GM18519 (cell line): ENCODE results near the gene NONO.
A peak's percentile ranks its signal among the peaks of the same experiment; 100 is the strongest.
"Not testable (repeated sequence)": the region's sequence is repeated elsewhere in the genome, so short reads cannot be mapped to it uniquely, and the experiment has no call there.

ENCODE experiments used
- ATAC-seq: cut with Tn5 transposase; IDR thresholded peaks from one replicate; pipeline ENCODE4 v1.9.1; 2021; ENCODE audit warnings: mild to moderate bottlenecking, moderate library complexity; ENCODE audit not compliant: unreplicated experiment, low FRiP score

The NONO gene, protein sequence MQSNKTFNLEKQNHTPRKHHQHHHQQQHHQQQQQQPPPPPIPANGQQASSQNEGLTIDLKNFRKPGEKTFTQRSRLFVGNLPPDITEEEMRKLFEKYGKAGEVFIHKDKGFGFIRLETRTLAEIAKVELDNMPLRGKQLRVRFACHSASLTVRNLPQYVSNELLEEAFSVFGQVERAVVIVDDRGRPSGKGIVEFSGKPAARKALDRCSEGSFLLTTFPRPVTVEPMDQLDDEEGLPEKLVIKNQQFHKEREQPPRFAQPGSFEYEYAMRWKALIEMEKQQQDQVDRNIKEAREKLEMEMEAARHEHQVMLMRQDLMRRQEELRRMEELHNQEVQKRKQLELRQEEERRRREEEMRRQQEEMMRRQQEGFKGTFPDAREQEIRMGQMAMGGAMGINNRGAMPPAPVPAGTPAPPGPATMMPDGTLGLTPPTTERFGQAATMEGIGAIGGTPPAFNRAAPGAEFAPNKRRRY

DNA sequence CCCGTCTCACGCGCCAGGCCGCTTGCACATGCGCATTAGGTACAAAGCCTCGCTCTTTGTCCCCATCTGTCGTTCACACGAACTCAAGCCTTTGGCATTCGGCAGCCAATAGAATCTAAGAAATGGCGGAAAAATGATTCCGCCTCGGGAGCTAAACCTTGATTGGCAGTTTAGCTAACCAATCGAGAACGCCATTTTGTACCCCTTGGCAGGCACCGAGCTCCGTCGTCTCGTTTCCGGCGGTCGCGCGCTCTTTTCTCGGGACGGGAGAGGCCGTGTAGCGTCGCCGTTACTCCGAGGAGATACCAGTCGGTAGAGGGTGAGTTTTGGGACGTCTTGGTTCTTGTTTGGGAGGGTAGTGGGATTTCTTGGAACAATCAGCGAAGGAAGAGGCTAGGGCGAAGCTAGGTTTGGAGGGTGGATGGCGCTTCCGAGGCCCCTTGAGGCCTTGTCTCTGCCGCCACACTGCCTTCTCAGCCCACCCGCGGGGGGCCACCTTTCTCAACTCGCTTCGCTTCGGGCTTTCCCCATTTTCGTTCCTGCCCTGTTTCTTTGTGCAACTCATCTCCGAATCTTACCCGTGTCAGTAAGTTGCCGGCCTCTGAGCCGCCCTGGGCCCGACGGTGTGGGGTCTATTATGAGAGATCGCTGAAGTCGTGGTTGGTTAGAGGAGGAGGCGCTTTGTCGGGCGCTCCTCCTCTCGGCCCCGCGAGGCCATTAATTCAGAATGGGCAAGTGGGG, at the start of gene NONO:
Gene NONO, plus strand, starts transcription at position 233 of the 741 bp plus-strand sequence. CDS start 7,003 bp downstream, outside the sequence.
- ATAC-seq, result peak; percentile 77

DNA sequence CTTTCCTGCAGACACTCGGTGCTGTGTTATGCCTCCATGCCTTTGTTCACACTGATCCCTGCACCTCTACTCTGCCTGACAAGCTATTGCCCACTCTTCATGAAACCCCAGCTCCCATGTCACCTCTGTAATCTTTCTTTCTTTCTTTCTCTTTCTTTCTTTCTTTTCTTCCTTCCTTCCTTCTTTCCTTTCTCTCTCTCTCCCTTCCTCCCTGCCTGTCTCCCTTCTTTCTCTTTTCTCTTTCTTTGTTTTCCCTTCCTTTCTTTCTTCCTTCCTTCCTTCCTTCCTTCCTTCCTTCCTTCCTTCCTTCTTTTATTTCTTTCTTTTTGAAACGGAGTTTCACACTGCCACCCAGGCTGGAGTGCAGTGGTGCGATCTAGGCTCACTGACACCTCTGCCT, 48.0 kb upstream of the NONO start:
- ATAC-seq, result no peak

DNA sequence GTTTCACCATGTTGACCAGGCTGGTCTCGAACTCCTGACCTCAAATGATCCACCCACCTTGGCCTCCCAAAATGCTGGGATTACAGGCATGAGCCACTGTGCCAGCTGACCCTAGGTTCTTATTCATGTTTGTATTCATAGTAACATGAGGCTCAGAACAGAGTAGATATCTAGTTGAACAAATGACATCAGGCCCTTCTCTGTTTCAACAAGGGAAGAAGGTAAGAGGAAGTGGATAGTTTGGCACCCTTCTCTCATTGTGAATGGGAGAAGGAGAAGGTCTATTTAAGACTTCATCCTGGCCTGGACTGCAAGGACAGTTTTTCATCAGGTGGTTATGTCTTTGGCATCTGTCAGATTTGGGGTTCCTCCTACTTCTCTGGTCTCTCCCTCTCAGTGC, 46.6 kb upstream of the NONO start:
- ATAC-seq, result no peak

DNA sequence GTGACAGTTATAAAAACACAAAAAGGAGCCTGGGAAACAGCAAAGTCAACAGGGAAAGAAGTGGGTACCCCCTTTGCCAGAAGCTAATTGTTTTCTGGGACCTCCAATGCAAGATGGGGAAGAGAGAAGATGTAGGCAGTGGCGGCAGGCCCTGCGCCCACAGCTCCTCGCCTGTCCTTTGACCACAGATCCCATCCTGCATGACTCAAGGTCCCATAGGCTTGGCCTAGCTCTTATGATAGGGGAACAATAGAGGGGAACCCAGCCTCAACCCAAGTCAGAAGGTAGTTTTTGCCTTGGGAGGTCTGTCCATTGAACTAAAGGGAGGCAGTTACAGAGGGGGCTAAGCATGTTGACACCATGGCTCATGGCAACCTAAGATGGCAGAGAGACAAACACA, 43.7 kb upstream of the NONO start:
- no peak for ATAC-seq

DNA sequence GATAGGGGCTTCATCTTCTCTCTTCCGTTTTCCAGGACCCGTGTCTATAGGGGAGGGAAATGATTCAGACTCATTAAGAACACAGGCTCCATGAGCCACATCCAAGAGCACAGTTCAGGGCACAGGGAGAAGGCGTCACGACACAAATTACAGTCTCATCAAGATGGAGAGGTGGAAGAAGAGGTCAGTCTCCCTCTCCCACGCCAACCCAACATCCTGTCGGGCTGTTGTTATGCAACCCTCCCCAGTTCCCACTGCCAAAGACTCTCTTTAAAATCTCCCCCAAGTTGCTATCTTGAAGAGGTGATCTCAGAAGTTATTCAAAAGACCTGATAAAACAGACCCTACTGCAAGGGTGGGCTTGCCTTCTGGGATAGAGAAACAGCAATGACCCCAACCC, 42.1 kb upstream of the NONO start:
- no peak for ATAC-seq

DNA sequence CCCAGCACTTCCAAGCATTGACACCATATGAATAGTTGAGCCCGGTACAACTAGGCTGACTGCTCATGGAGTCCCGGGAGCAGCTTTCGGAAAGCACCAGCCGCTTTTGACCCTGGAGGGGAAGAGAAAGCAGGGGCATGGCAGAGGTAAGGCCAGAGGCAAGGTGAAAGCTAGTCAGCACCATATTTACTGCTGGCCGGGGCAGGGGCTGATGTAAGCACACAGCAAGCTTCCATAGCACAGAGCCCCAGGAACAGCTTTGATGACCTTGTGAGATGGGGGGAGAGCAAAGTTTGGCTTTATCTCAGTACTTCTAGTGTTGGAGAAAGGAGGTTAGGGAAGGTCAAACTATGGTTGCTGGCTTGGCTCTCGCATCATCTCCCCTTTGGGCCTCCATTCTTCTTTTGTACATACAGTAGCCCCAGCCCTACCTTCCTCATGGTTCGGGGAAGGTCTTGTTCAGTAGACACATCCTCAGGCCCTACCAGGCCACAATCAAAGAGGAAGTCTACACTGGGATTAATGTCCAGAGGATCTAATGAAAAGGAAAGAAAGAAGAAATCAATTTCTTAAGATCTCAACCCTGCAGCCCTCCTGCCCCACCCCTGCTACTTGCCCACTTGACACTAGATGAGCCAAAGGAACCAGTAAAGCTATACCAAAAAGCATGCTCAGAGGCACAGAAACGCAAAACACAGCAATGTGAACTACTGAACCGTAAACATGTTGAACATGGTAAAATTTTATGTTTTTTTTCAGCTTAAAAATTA, 38.9 kb upstream of the NONO start:
- no peak for ATAC-seq

DNA sequence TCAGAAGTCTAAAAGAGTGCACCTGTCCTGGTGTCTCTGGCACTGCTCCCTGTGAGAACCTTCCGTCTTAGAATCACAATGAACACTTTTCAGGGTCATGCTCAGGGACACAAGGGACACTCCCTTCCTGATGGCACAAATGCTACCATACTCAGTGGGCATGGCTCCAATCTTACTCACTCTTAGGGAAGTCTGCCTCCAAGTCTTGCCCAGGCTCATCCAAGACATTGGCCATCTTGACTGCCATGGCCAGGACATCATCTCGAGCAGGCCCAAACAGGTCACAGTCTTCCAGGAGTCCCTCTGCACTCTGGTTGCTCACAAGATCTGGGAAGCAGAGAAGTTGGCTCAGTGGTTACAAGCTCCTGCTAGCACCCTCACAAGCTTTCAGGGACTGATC, 38.3 kb upstream of the NONO start:
- ATAC-seq, result no peak

DNA sequence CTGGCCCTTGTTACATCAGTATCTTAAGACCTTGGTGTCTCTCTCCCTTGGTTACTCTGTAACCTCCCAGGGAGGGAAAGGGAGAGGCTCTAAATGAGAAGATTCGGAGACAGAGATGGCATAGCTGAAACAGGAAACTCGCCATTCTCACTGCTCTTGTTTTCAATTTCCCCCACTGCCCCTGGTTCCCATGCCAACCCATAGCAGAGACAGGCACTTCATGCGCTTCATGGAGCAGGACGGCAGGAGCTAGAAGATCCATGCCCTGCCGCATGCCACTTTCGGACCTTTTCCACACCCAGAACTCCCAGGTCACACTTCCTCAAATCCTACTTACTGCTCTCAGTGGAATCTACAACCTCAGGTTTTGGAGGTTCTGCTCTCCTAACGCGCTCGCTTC, 32.6 kb upstream of the NONO start:
- no peak for ATAC-seq

DNA sequence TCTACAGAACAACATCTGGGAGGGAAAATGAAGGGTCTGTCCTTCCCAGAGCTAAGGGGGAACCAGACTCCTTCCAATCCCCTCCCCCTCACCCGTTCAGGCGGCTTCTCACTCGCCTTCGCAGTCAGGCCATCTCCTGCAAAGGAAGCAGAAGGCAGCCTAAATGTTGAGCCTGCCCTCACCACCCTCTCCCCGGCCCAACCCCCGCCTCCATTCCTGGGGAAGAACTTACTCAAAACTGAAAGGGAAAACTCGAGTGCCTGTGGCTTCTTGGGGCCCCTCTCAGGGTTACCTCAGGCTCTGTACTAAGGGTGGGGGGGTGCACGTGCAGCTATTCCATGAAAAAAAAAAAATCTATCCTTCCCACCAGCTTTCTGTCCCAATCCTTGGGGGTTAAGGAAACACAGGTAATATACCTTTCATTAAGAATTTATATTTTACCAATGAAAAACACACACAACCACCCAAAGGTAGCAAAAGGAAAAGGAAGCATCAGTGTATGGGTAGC, 31.9 kb upstream of the NONO start:
- no peak for ATAC-seq

DNA sequence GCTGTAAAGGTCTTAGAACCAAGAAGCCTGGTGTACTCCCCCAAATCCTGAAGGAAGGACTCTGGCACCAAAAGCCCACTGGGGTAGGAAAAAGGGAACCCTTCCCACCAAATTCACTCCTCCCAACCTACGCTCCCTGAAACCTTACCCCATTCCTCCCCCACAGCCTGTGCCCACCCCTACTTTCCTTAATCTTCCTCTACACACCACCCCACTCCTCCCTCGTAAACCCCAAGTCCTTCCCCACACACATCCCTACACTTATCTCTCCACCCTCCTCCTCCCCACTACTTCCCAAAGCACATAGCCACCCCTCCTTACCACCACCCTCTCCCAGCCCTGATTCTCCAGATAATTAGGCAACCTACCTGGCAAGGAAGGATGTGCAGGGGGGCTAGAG, 31.2 kb upstream of the NONO start:
- ATAC-seq, result no peak

DNA sequence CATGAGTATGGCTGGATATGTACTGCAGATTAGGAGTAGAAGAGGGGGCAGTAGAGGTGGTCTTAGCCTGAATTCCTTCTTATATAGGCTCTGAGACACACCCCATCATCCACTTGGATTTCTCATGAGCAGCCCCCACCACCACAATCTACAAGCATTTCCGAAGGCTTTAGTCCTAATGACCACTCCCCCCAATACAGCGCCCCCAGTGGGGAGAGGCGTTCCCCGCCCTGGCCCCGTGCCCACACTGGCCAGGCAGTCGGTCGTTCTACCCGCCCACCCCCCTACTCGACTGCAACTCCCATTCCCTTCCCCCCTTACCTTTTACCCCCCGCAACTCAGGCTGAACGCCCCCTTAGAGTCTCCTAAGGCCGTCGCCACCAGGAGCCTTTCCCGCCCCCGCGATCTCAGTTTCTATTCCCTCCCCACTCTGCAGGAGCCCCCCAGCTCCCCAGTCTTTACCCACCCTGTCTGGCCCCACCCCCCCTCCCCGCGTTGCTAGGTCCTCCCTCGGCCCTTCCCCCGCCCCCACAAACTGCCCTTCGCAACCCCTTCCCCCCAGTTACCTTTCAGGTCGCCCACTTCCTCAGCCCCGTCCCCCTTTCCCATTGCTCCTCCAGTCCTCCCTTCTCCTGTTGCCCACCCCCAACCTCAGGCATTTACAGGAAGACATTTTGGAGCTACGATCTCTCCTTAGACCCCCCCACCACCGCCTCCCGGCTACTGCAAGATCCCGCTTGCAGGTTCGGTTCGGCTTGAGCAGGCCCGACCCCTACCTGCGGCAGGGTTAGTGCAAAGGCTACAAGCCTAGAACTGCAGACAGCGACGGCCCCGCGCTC, 30.0 kb upstream of the NONO start:
- ATAC-seq, result no peak

DNA sequence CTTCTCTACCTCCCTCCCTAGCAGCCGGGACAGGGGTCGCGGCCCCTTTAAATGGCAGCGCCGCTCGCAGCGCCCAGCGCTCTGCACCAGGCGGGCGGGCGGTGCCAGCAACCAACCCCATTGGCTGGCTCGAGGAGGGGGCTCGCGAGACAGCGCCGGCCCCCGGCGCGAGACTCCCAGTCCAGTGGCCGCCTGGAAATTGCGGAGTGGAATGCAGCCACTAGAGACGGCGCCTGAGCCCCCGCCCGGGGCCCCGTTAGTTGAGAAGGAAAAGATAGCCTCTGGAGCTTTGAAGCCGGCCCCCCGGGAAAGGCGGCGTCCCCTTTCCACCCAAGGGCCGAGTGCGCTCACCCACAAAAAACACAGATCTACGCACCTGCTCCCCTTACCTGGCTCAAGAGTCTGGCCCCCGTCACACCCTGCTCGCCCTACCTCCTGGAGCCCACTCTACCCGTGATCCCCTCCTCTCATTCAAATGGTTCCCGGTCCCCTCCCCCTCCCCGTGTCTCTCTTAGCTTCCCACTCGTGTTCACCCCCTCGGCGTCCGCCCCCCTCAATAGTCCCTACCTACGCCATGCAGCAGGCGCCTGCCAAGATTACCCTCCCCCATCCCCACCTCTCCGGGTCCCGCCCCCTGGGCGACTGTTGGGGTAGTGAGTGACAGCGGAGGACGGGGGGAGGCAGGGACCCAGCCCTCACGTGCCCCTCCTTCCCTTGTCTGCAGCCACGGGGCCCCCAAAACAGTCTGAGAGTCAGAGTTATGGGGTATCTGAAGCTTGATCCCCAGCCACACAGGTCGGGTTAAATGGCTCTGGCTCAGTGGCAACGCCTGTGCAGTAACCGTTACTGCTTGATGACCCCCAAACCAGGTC, 29.1 kb upstream of the NONO start, which contains the start of gene ZMYM3:
Gene ZMYM3, minus strand, starts transcription at position 49 of the 872 bp plus-strand sequence. CDS start 885 bp downstream, outside the sequence.
- peak; percentile 75 for ATAC-seq

DNA sequence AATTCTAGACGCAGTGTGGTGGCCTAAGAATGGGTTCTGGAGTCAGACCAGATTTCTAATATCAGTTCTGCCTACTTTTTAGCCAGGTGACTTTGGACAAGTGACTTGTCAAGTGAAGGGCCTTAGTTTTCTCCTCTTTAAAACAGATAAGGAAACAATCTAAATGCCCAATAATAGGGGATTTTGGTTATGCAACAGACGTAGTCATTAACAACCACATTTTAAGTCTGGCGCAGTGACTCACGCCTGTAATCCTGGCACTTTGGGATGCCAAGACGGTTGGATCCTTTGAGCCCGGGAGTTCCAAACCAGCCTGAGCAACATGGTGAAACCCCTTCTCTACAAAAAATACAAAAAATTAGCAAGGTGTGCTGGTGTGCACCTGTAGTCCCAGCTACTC, 27.4 kb upstream of the NONO start:
- ATAC-seq, result no peak

DNA sequence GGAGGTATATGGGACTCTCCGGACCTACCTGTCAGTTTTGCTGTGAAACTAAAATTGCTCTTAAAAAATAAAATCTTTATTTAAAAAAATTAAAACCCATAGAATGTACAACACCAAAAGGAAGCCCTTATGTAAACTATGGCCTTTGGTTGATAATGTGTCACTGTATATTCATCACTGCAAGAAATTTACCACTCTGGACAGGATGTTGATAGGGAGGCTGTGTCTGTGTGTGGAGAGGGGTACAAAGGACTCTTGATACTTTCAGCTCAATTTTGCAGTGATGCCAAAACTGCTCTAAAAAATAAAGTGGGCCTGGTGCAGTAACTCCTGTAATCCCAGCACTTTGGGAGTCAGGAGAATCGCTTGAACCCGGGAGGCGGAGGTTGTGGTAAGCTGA, 26.6 kb upstream of the NONO start:
- no peak for ATAC-seq

DNA sequence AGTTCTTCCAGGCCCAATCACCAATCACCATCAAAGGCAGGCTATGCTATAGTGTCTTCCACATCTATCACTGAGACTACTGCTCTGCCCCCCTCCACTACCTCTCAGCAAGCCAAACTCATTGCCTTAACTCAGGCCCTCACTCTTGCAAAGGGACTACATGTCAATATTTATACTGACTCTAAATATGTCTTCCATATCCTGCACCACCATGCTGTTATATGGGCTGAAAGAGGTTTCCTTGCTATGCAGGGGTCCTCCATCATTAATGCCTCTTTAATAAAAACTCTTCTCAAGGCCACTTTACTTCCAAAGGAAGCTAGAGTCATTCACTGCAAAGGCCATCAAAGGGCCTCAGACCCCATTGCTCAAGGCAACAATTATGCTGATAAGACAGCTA, 14.8 kb upstream of the NONO start:
- ATAC-seq, result not testable (repeated sequence)

DNA sequence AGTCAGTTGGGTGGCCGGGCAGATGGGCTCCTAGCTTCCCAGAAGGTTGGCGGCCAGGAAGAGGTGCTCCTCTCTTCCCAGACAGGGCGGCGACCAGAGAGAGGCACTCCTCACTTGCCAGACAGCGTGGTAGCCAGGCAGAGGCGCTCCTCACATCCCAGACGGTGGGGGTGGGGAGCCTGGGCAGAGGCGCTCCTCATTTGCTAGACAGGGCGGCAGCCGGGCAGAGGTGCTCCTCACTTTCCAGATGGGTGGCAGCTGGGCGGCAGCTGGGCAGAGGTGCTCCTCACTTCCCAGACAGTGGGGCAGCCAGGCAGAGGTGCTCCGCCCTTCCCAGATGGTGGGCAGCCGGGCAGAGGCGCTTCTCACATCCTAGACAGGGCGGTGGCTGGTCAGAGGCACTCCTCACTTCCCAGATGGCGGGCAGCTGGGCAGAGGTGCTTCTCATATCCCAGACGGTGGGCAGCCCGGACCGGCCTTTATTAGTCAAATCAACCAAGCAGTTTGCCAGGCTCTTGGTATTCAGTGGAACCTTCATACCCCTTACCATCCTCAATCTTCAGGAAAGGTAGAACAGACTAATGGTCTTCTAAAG, 13.5 kb upstream of the NONO start:
- no peak for ATAC-seq

DNA sequence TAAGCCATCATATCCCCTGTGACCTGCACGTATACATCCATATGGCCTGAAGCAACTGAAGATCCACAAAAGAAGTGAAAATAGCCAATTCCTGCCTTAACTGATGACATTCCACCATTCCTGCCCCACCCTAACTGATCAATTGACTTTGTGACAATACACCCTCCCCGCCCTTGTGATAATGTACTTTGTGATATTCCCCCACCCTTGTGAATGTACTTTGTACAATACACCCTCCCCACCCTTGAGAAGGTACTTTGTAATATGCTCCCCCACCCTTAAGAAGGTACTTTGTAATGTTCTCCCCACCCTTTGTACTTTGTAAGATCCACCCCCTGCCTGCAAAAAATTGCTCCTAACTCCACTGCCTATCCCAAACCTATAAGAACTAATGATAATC, 11.1 kb upstream of the NONO start:
- not testable (repeated sequence) for ATAC-seq

DNA sequence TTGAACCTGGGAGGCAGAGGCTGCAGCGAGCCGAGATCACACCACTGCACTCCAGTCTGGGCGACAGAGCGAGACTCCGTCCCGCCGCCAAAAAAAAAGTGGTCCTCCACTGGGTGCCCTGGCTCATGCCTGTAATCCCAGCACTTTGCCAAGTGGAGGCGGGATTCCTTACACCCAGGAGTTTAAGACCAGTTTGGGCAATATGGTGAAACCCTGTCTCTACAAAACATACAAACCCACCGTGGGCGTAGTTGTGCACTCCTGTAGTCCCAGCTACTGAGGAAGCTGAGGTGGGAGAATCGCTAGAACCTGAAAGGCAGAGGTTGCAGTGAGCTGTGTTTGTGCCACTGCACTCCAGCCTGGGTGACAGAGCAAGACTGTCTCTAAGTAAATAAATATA, 2.1 kb upstream of the NONO start:
- ATAC-seq, result not testable (repeated sequence)
